Hepatocyte (in vitro differentiated cells): ENCODE measurements around the gene GSTA5.

ENCODE experiments used
- EZH2 ChIP-seq: fragments of 200-600 bp; sonication (generic); IDR thresholded peaks from 2 replicates; pipeline ENCODE4 v1.6.1; 2016; ENCODE audit warnings: antibody characterized with exemption, mild to moderate bottlenecking, borderline replicate concordance
- TF ChIP-seq, protein P1 (sequence below): fragments of 200-600 bp; sonication (generic); IDR thresholded peaks from 2 replicates; pipeline ENCODE4 v1.5.1; 2016; ENCODE audit warnings: antibody characterized with exemption, mild to moderate bottlenecking; ENCODE audit not compliant: poor library complexity

GRCh38 chr6:52808660-52809059 is 32.0 kb downstream of the GSTA5 start:
- TF ChIP-seq, protein P1, sequence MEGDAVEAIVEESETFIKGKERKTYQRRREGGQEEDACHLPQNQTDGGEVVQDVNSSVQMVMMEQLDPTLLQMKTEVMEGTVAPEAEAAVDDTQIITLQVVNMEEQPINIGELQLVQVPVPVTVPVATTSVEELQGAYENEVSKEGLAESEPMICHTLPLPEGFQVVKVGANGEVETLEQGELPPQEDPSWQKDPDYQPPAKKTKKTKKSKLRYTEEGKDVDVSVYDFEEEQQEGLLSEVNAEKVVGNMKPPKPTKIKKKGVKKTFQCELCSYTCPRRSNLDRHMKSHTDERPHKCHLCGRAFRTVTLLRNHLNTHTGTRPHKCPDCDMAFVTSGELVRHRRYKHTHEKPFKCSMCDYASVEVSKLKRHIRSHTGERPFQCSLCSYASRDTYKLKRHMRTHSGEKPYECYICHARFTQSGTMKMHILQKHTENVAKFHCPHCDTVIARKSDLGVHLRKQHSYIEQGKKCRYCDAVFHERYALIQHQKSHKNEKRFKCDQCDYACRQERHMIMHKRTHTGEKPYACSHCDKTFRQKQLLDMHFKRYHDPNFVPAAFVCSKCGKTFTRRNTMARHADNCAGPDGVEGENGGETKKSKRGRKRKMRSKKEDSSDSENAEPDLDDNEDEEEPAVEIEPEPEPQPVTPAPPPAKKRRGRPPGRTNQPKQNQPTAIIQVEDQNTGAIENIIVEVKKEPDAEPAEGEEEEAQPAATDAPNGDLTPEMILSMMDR: no peak
- no peak for TF ChIP-seq EZH2
